ENCODE data around the gene ZNF322. TPM values are rescaled to one million over a fixed set of nuclear protein-coding genes. Genes with fewer than 3 reads are reported as not detected.

The ZNF322 gene
- total RNA-seq, 1 donor from 2014 or later = 17.2 TPM

- Histone ChIP-seq H3K27me3 (ENCODE audit: control insufficient read depth in 3 of 3, insufficient read depth in 3 of 3, low read length in 3 of 3) (no peaks in the 10 kb centered on the region), H3K27ac (ENCODE audit: low read depth, low read length) (no peak overlapping the region), H3K9me3 (ENCODE audit: control insufficient read depth in 3 of 3, low read length in 3 of 3) (peaks cover 0 to 3% (median 0%) of the 10 kb centered on the region in 3 donors), H3K4me3 (ENCODE audit: low read length in 3 of 3) (no peak overlapping the region), H3K36me3 (ENCODE audit: control insufficient read depth in 3 of 3, insufficient read depth in 3 of 3, low read length in 3 of 3) (no peaks in the 10 kb centered on the region), H3K9ac (ENCODE audit: low read depth in 1 of 3, low read length in 3 of 3) (no peak overlapping the region), H3K4me1 (ENCODE audit: control insufficient read depth in 3 of 3, insufficient read depth in 3 of 3, low read length in 3 of 3) (no peaks in the 10 kb centered on the region)
Measured at GRCh38 chr6:26623339-26623859, 36.1 kb downstream of the ZNF322 start.

- Histone ChIP-seq H3K27ac (ENCODE audit: low read depth, low read length) (no peak overlapping the region), H3K36me3 (ENCODE audit: control insufficient read depth in 3 of 3, insufficient read depth in 3 of 3, low read length in 3 of 3) (no peaks in the 10 kb centered on the region), H3K4me1 (ENCODE audit: control insufficient read depth in 3 of 3, insufficient read depth in 3 of 3, low read length in 3 of 3) (peaks cover 7 to 10% (median 9%) of the 10 kb centered on the region in 3 donors), H3K4me3 (ENCODE audit: low read length in 3 of 3) (peak overlapping the region; percentile 30 to 50 (median 41)), H3K27me3 (ENCODE audit: control insufficient read depth in 3 of 3, insufficient read depth in 3 of 3, low read length in 3 of 3) (peaks cover 34 to 39% (median 37%) of the 10 kb centered on the region in 3 donors), H3K9ac (ENCODE audit: low read depth in 1 of 3, low read length in 3 of 3) (peak overlapping the region in 1 of 3 donors; percentile 33), H3K9me3 (ENCODE audit: control insufficient read depth in 3 of 3, low read length in 3 of 3) (peaks cover 0 to 4% (median 0%) of the 10 kb centered on the region in 3 donors)
Measured at GRCh38 chr6:26613689-26614683, 45.6 kb downstream of the ZNF322 start.

- Histone ChIP-seq H3K9me3 (ENCODE audit: control insufficient read depth in 3 of 3, low read length in 3 of 3) (peaks cover 0 to 4% (median 0%) of the 10 kb centered on the region in 3 donors), H3K27me3 (ENCODE audit: control insufficient read depth in 3 of 3, insufficient read depth in 3 of 3, low read length in 3 of 3) (peaks cover 34 to 39% (median 37%) of the 10 kb centered on the region in 3 donors), H3K4me1 (ENCODE audit: control insufficient read depth in 3 of 3, insufficient read depth in 3 of 3, low read length in 3 of 3) (peaks cover 7 to 10% (median 9%) of the 10 kb centered on the region in 3 donors), H3K27ac (ENCODE audit: low read depth, low read length) (no peak overlapping the region), H3K9ac (ENCODE audit: low read depth in 1 of 3, low read length in 3 of 3) (no peak overlapping the region), H3K4me3 (ENCODE audit: low read length in 3 of 3) (no peak overlapping the region), H3K36me3 (ENCODE audit: control insufficient read depth in 3 of 3, insufficient read depth in 3 of 3, low read length in 3 of 3) (no peaks in the 10 kb centered on the region)
Measured at GRCh38 chr6:26613201-26613600, 46.3 kb downstream of the ZNF322 start.

- Histone ChIP-seq H3K9me3 (ENCODE audit: control insufficient read depth in 3 of 3, low read length in 3 of 3) (peaks cover 0 to 4% (median 0%) of the 10 kb centered on the region in 3 donors), H3K36me3 (ENCODE audit: control insufficient read depth in 3 of 3, insufficient read depth in 3 of 3, low read length in 3 of 3) (no peaks in the 10 kb centered on the region), H3K27me3 (ENCODE audit: control insufficient read depth in 3 of 3, insufficient read depth in 3 of 3, low read length in 3 of 3) (peaks cover 34 to 39% (median 37%) of the 10 kb centered on the region in 3 donors), H3K27ac (ENCODE audit: low read depth, low read length) (no peak overlapping the region), H3K4me3 (ENCODE audit: low read length in 3 of 3) (no peak overlapping the region), H3K4me1 (ENCODE audit: control insufficient read depth in 3 of 3, insufficient read depth in 3 of 3, low read length in 3 of 3) (peaks cover 7 to 10% (median 9%) of the 10 kb centered on the region in 3 donors), H3K9ac (ENCODE audit: low read depth in 1 of 3, low read length in 3 of 3) (no peak overlapping the region)
Measured at GRCh38 chr6:26611599-26611998, 47.9 kb downstream of the ZNF322 start.

- H3K9me3 ChIP-seq (ENCODE audit: control insufficient read depth in 3 of 3, low read length in 3 of 3) = no peaks in the 10 kb centered on the region
- H3K4me3 ChIP-seq (ENCODE audit: low read length in 3 of 3) = no peak overlapping the region
- no peak overlapping the region for H3K27ac ChIP-seq (ENCODE audit: low read depth, low read length)
- no peaks in the 10 kb centered on the region for H3K36me3 ChIP-seq (ENCODE audit: control insufficient read depth in 3 of 3, insufficient read depth in 3 of 3, low read length in 3 of 3)
- peaks cover 28 to 30% (median 28%) of the 10 kb centered on the region in 3 donors for H3K27me3 ChIP-seq (ENCODE audit: control insufficient read depth in 3 of 3, insufficient read depth in 3 of 3, low read length in 3 of 3)
- H3K4me1 ChIP-seq (ENCODE audit: control insufficient read depth in 3 of 3, insufficient read depth in 3 of 3, low read length in 3 of 3) = peaks cover 7 to 8% (median 8%) of the 10 kb centered on the region in 3 donors
- H3K9ac ChIP-seq (ENCODE audit: low read depth in 1 of 3, low read length in 3 of 3) = no peak overlapping the region
Measured at GRCh38 chr6:26609463-26609862, 50.1 kb downstream of the ZNF322 start.

- Histone ChIP-seq H3K9ac (ENCODE audit: low read depth in 1 of 3, low read length in 3 of 3) (peak overlapping the region in 2 of 3 donors; percentile 12 to 61), H3K4me1 (ENCODE audit: control insufficient read depth in 3 of 3, insufficient read depth in 3 of 3, low read length in 3 of 3) (no peaks in the 10 kb centered on the region), H3K4me3 (ENCODE audit: low read length in 3 of 3) (peak overlapping the region in 1 of 3 donors; percentile 14), H3K27me3 (ENCODE audit: control insufficient read depth in 3 of 3, insufficient read depth in 3 of 3, low read length in 3 of 3) (peaks cover 10 to 12% (median 11%) of the 10 kb centered on the region in 3 donors), H3K36me3 (ENCODE audit: control insufficient read depth in 3 of 3, insufficient read depth in 3 of 3, low read length in 3 of 3) (no peaks in the 10 kb centered on the region), H3K27ac (ENCODE audit: low read depth, low read length) (no peak overlapping the region), H3K9me3 (ENCODE audit: control insufficient read depth in 3 of 3, low read length in 3 of 3) (no peaks in the 10 kb centered on the region)
Measured at GRCh38 chr6:26607434-26608230, 51.9 kb downstream of the ZNF322 start.

GRCh38 chr6:26604797-26605196 is 54.7 kb downstream of the ZNF322 start:
- no peaks in the 10 kb centered on the region for H3K9me3 ChIP-seq (ENCODE audit: control insufficient read depth in 3 of 3, low read length in 3 of 3)
- no peaks in the 10 kb centered on the region for H3K27me3 ChIP-seq (ENCODE audit: control insufficient read depth in 3 of 3, insufficient read depth in 3 of 3, low read length in 3 of 3)
- H3K9ac ChIP-seq (ENCODE audit: low read depth in 1 of 3, low read length in 3 of 3) = no peak overlapping the region
- H3K36me3 ChIP-seq (ENCODE audit: control insufficient read depth in 3 of 3, insufficient read depth in 3 of 3, low read length in 3 of 3) = peaks cover 0 to 3% (median 0%) of the 10 kb centered on the region in 3 donors
- H3K4me3 ChIP-seq (ENCODE audit: low read length in 3 of 3) = no peak overlapping the region
- no peak overlapping the region for H3K27ac ChIP-seq (ENCODE audit: low read depth, low read length)
- no peaks in the 10 kb centered on the region for H3K4me1 ChIP-seq (ENCODE audit: control insufficient read depth in 3 of 3, insufficient read depth in 3 of 3, low read length in 3 of 3)

GRCh38 chr6:26604026-26604425 is 55.5 kb downstream of the ZNF322 start:
- no peak overlapping the region for H3K27ac ChIP-seq (ENCODE audit: low read depth, low read length)
- H3K4me3 ChIP-seq (ENCODE audit: low read length in 3 of 3) = no peak overlapping the region
- H3K9me3 ChIP-seq (ENCODE audit: control insufficient read depth in 3 of 3, low read length in 3 of 3) = no peaks in the 10 kb centered on the region
- no peak overlapping the region for H3K9ac ChIP-seq (ENCODE audit: low read depth in 1 of 3, low read length in 3 of 3)
- peaks cover 0 to 9% (median 6%) of the 10 kb centered on the region in 3 donors for H3K36me3 ChIP-seq (ENCODE audit: control insufficient read depth in 3 of 3, insufficient read depth in 3 of 3, low read length in 3 of 3)
- H3K4me1 ChIP-seq (ENCODE audit: control insufficient read depth in 3 of 3, insufficient read depth in 3 of 3, low read length in 3 of 3) = no peaks in the 10 kb centered on the region
- no peaks in the 10 kb centered on the region for H3K27me3 ChIP-seq (ENCODE audit: control insufficient read depth in 3 of 3, insufficient read depth in 3 of 3, low read length in 3 of 3)

- H3K9me3 ChIP-seq (ENCODE audit: control insufficient read depth in 3 of 3, low read length in 3 of 3) = no peaks in the 10 kb centered on the region
- H3K36me3 ChIP-seq (ENCODE audit: control insufficient read depth in 3 of 3, insufficient read depth in 3 of 3, low read length in 3 of 3) = peaks cover 10 to 22% (median 17%) of the 10 kb centered on the region in 3 donors
- H3K27ac ChIP-seq (ENCODE audit: low read depth, low read length) = no peak overlapping the region
- no peaks in the 10 kb centered on the region for H3K27me3 ChIP-seq (ENCODE audit: control insufficient read depth in 3 of 3, insufficient read depth in 3 of 3, low read length in 3 of 3)
- no peak overlapping the region for H3K9ac ChIP-seq (ENCODE audit: low read depth in 1 of 3, low read length in 3 of 3)
- no peak overlapping the region for H3K4me3 ChIP-seq (ENCODE audit: low read length in 3 of 3)
- peaks cover 8 to 12% (median 10%) of the 10 kb centered on the region in 3 donors for H3K4me1 ChIP-seq (ENCODE audit: control insufficient read depth in 3 of 3, insufficient read depth in 3 of 3, low read length in 3 of 3)
Measured at GRCh38 chr6:26602262-26602661, 57.3 kb downstream of the ZNF322 start.
